ENCODE results near the gene PRKCE. TPM values are rescaled to one million over a fixed set of nuclear protein-coding genes. Genes with fewer than 3 reads are reported as not detected.

PRKCE gene
- total and polyA plus RNA-seq, 2 donors (not counting 3 experiments of a cell fraction or from before 2014, with no cell fraction given): 27.9 to 33.9 TPM

DNA sequence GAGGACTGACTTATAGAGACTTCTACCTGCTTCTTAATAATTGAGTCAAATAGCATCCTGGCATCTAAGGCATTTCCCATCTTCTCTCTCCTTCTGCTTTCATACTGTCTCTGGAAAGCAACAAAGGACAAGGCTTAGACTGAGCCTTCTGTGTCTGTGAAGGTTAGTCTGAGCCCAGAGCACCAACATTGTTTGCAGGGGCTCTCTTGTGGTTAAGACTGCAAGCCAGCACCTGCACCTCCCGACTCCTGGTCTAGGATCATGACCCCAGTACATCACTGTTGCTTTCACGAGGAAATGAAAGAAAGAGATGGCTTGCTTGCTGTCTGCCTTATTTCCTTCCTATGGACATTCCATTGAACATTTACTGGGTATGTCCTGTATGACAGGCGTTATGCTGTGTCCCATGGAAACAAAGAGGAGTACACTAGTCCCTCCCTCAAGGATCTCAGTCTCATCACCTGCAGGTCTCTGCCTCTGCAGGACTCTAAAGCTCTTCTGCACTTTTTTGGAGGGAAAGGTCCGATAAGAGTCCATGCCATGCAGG lies 330.0 kb downstream of the PRKCE start:
- H3K27ac ChIP-seq (ENCODE audit: insufficient read depth, low read depth, low read length): no peak overlapping the region
- H4K20me1 ChIP-seq (replicated peaks; ENCODE audit: control insufficient read depth, extremely low read depth, insufficient read depth, low read length): no peaks in the 10 kb centered on the region
- H2AFZ ChIP-seq (ENCODE audit: low read depth, low read length): no peak overlapping the region
- dilution Hi-C loops (cut with MboI; ENCODE audit: extremely low pct_ligation_motif_present, low sequenced_read_pairs) (no loop called here), intact Hi-C loops (cut with micrococcal nuclease) (no loop called here)
- ChIA-PET CTCF (interaction anchor here (1.3 to 1.4 kb wide), 2 partner anchors 12 to 26 kb away, joined by 3 to 4 read pairs; no protein-coding TSS in a partner anchor), POLR2A (no interaction called here)
- H3K4me1 ChIP-seq (ENCODE audit: control insufficient read depth, extremely low read depth, insufficient read depth, low read length): peaks cover 8% of the 10 kb centered on the region
- H3K4me3 ChIP-seq (replicated peaks in 1 of 3; ENCODE audit: insufficient read depth in 1 of 3, low read depth in 1 of 3, low read length in 3 of 3): no peak overlapping the region
- H3K4me2 ChIP-seq (ENCODE audit: insufficient read depth, low read length): no peak overlapping the region
- H3K9me1 ChIP-seq (replicated peaks; ENCODE audit: control insufficient read depth, extremely low read depth, insufficient read depth, low read length): no peaks in the 10 kb centered on the region
- no peaks in the 10 kb centered on the region for H3K9me3 ChIP-seq (replicated peaks; ENCODE audit: control insufficient read depth, insufficient read depth, low read length)
- FAIRE-seq (no peak), DNase-seq (ENCODE audit: low read depth, low spot score) (no peak)
- no TSS peak for BruUV-seq (replicated peaks)
- no peaks in the 10 kb centered on the region for H3K27me3 ChIP-seq (ENCODE audit: control insufficient read depth in 2 of 2, insufficient read depth in 2 of 2, low read length in 2 of 2)
- no peaks in the 10 kb centered on the region for H3K79me2 ChIP-seq (ENCODE audit: control insufficient read depth, insufficient read depth, low read length)
- H3K36me3 ChIP-seq (ENCODE audit: control insufficient read depth in 2 of 2, extremely low read depth in 1 of 2, insufficient read depth in 2 of 2, low read length in 2 of 2): no peaks in the 10 kb centered on the region
- H3K9ac ChIP-seq (replicated peaks; ENCODE audit: extremely low read depth, insufficient read depth, low read length): no peak overlapping the region
- TF ChIP-seq POLR2A (IDR thresholded peaks at IDR 0.05; ENCODE audit: low read depth, low read length): no peak
- TF ChIP-seq FOS (IDR thresholded peaks at IDR 0.05; ENCODE audit: borderline replicate concordance, insufficient read depth, low read length): no peak
- TF ChIP-seq, protein P1, sequence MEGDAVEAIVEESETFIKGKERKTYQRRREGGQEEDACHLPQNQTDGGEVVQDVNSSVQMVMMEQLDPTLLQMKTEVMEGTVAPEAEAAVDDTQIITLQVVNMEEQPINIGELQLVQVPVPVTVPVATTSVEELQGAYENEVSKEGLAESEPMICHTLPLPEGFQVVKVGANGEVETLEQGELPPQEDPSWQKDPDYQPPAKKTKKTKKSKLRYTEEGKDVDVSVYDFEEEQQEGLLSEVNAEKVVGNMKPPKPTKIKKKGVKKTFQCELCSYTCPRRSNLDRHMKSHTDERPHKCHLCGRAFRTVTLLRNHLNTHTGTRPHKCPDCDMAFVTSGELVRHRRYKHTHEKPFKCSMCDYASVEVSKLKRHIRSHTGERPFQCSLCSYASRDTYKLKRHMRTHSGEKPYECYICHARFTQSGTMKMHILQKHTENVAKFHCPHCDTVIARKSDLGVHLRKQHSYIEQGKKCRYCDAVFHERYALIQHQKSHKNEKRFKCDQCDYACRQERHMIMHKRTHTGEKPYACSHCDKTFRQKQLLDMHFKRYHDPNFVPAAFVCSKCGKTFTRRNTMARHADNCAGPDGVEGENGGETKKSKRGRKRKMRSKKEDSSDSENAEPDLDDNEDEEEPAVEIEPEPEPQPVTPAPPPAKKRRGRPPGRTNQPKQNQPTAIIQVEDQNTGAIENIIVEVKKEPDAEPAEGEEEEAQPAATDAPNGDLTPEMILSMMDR (IDR thresholded peaks at IDR 0.05; ENCODE audit: extremely low read depth in 1 of 2, insufficient read depth in 1 of 2, low read depth in 1 of 2, low read length in 2 of 2): no peak
- TF ChIP-seq EZH2 (IDR thresholded peaks at IDR 0.05; ENCODE audit: borderline replicate concordance, low read depth, low read length, severe bottlenecking): no peak
- no peak for TF ChIP-seq JUN (IDR thresholded peaks at IDR 0.05; ENCODE audit: borderline replicate concordance, insufficient read depth, insufficient read length, low read depth)
- TF ChIP-seq POLR2AphosphoS5 (IDR thresholded peaks at IDR 0.05; ENCODE audit: insufficient read depth, low read depth, low read length): no peak
- TF ChIP-seq GATA2 (IDR thresholded peaks at IDR 0.05; ENCODE audit: insufficient read depth, insufficient read length, low read depth, low read length): no peak
- TF ChIP-seq, protein P2, sequence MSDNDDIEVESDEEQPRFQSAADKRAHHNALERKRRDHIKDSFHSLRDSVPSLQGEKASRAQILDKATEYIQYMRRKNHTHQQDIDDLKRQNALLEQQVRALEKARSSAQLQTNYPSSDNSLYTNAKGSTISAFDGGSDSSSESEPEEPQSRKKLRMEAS (IDR thresholded peaks at IDR 0.05; ENCODE audit: insufficient read depth, insufficient read length): no peak
